Fibroblast of villous mesenchyme (primary cell): ENCODE data around the gene C19orf38. TPM values are rescaled to one million over a fixed set of nuclear protein-coding genes. Genes with fewer than 3 reads are reported as not detected.

ENCODE experiments used
- DNase-seq: peaks from one replicate; pipeline ENCODE4 v3.0.0-alpha.2; 2010; ENCODE audit warnings: low read depth
- H3K4me3 ChIP-seq: 2 replicates; pipeline ENCODE4 v1.5.1; 2011; ENCODE audit warnings: low read depth, mild to moderate bottlenecking, low read length
- CTCF ChIP-seq: IDR thresholded peaks from 2 replicates; pipeline ENCODE4 v1.5.1; 2012; ENCODE audit warnings: low read depth, mild to moderate bottlenecking, low read length; ENCODE audit not compliant: insufficient read depth
- total RNA-seq: library from RNA; depleted of rRNA; stranded (reverse); fragments of >200 nt; gene quantifications from 2 replicates; pipeline ENCODE4 v1.2.3, GENCODE V29; 2012

Gene C19orf38
- total RNA-seq, 1 donor, result 0.43 TPM

GRCh38 chr19:10808937-10809649 lies 39.1 kb upstream of the C19orf38 start:
- no peak for TF ChIP-seq CTCF
- no peak overlapping the region for H3K4me3 ChIP-seq
- DNase-seq, result no peak

- no peak overlapping the region for H3K4me3 ChIP-seq
- TF ChIP-seq CTCF, result no peak
- DNase-seq, result no peak
These were observed 38.4 kb upstream of the C19orf38 start for GRCh38 chr19:10809651-10810285.

- H3K4me3 ChIP-seq, result no peak overlapping the region
- no peak for DNase-seq
- no peak for TF ChIP-seq CTCF
These were observed 36.7 kb upstream of the C19orf38 start for GRCh38 chr19:10811391-10812111.

- DNase-seq, result no peak
- no peak for TF ChIP-seq CTCF
- H3K4me3 ChIP-seq, result no peak overlapping the region
These were observed 36.0 kb upstream of the C19orf38 start for GRCh38 chr19:10812196-10812595.

GRCh38 chr19:10812902-10813404 lies 35.3 kb upstream of the C19orf38 start:
- no peak for TF ChIP-seq CTCF
- peak; percentile 95 for DNase-seq
- no peak overlapping the region for H3K4me3 ChIP-seq

GRCh38 chr19:10815007-10815536 lies 33.1 kb upstream of the C19orf38 start:
- no peak for DNase-seq
- no peak for TF ChIP-seq CTCF
- peak overlapping the region; percentile 85 for H3K4me3 ChIP-seq
